Measurements from ENCODE around the gene RFX4. TPM values are rescaled to one million over a fixed set of nuclear protein-coding genes. Genes with fewer than 3 reads are reported as not detected.

Gene RFX4
- not detected in 2 replicates for total RNA-seq

GRCh38 chr12:106582641-106583230 lies at the start of gene RFX4:
TSS of gene RFX4 (plus strand) at chr12:106583004. CDS start at chr12:106583321, 317 bp downstream.

GRCh38 chr12:106774005-106774807 lies 191.4 kb downstream of the RFX4 start, which contains the start of gene RIC8B:
TSS of gene RIC8B (plus strand) at chr12:106774682. CDS start at chr12:106774746, 64 bp downstream.

Other genes starting within 250 kb of the RFX4 start
- gene POLR3B, start 225.3 kb upstream of the RFX4 start, total RNA-seq: 11.1 and 11.6 TPM in 2 replicates
- 3.3 and 3.5 TPM in 2 replicates for gene RIC8B, start 191.7 kb downstream of the RFX4 start, total RNA-seq

Measured in airway epithelial cell (primary cell).